Measurements from ENCODE around the gene MACROD2.
"Not testable (repeated sequence)": the region's sequence is repeated elsewhere in the genome, so short reads cannot be mapped to it uniquely, and the experiment has no call there.

The MACROD2 gene

DNA sequence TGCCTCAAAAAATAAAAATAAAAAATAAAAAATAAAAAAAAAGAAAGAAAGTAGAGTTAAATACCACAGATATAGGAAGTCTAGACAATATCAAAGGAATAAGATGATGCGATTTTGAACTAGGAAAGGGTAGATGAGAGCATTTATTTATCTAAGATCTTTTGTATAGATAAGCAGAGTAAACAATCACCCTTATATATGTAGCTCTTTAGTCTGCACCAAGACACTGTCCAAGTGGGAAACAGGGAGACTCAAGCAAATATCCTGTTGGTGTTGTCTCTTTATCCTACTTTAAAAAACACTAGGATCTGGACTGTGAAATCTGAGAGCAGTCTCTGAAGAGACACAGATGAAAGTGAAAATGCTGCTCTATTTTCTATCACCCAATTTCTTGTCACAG is 929.1 kb downstream of the MACROD2 start:
- TF ChIP-seq, protein P1, sequence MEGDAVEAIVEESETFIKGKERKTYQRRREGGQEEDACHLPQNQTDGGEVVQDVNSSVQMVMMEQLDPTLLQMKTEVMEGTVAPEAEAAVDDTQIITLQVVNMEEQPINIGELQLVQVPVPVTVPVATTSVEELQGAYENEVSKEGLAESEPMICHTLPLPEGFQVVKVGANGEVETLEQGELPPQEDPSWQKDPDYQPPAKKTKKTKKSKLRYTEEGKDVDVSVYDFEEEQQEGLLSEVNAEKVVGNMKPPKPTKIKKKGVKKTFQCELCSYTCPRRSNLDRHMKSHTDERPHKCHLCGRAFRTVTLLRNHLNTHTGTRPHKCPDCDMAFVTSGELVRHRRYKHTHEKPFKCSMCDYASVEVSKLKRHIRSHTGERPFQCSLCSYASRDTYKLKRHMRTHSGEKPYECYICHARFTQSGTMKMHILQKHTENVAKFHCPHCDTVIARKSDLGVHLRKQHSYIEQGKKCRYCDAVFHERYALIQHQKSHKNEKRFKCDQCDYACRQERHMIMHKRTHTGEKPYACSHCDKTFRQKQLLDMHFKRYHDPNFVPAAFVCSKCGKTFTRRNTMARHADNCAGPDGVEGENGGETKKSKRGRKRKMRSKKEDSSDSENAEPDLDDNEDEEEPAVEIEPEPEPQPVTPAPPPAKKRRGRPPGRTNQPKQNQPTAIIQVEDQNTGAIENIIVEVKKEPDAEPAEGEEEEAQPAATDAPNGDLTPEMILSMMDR (conservative IDR thresholded peaks at IDR 0.05; ENCODE audit: low read depth, low read length) = no peak
- peak; percentile 5 for DNase-seq (ENCODE audit: low read depth)
- no peak overlapping the region for H3K4me3 ChIP-seq (ENCODE audit: low read depth, low read length)

DNA sequence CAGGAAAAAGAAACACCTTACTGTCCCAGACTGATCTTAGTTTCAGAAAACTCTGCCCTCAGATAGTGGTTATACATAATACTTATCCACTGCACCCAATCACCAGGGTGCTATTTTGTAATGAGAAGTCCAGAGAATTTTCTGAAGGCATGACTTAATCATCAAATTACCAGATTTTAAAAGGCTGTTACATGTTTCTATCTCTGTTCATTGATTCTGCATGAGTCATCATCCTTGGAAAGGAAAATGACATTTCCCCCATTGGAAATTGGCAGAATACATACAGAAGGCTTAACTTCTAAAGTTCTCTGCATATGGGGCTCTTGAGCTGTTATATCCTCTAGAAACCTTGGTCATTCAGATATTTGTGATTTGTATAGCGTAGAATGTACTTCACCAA is 930.0 kb downstream of the MACROD2 start:
- peak; percentile 59 for DNase-seq (ENCODE audit: low read depth)
- H3K4me3 ChIP-seq (ENCODE audit: low read depth, low read length) = no peak overlapping the region
- TF ChIP-seq, protein P1 (conservative IDR thresholded peaks at IDR 0.05; ENCODE audit: low read depth, low read length) = no peak

DNA sequence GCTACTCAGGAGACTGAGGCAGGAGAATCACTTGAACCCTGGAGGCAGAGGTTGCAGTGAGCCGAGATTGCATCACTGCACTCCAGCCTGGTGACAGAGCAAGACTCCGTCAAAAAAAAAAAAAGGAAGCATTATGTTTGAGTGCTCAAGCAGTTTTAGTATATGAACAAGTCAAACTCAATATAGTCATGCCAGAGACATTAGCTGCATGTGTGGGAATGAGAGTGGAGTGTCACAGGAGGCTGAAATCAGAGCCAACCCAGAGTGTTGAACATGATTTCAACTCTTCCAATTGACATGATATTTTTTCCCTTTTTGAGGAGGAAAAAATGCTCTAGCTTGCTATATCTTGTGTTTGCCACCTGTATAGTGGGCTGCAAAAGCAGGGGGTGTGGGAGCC is 931.1 kb downstream of the MACROD2 start:
- not testable (repeated sequence) for H3K4me3 ChIP-seq (ENCODE audit: low read depth, low read length); DNase-seq (ENCODE audit: low read depth)

DNA sequence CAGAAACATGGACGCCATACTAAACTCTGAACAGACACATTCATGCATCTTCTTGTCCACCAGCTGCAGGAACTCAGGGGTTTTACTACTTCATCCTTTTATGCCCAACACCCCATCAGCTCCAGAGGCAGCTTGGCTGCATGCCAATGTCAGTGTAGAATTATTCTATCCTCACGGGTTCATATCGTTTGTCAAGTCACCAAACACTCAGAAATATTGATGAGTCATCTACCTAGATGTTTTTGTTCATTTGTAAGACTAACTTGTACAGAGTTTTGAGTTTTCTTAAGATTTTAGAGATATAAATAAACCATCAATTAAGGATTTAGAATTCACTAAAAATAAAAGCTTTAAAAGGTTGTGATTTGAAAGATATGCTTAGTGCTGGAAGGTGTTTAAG is 932.8 kb downstream of the MACROD2 start:
- H3K4me3 ChIP-seq (ENCODE audit: low read depth, low read length) = no peak overlapping the region
- DNase-seq (ENCODE audit: low read depth) = peak; percentile 37
- TF ChIP-seq, protein P1 (conservative IDR thresholded peaks at IDR 0.05; ENCODE audit: low read depth, low read length) = no peak

DNA sequence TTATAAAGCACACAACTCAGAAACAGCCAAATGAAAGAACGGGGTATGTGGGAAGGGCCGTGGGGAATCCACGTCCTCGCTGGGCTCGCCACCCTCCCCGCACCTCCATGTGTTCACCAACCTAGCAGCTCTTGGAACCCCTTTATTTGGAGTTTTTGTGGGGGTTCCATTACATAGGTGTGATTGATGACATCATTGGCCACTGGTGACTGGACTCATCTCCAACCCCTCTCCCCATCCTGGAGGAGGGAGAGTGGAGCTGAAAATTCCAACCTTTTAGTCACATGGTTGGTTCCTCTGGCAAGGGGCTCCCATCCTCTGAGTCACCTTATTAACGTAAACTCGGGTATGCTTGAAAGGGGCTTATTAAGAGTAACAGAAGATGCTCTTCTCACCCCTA is 934.1 kb downstream of the MACROD2 start:
- H3K4me3 ChIP-seq (ENCODE audit: low read depth, low read length) = no peak overlapping the region
- TF ChIP-seq, protein P1 (conservative IDR thresholded peaks at IDR 0.05; ENCODE audit: low read depth, low read length) = no peak

DNA sequence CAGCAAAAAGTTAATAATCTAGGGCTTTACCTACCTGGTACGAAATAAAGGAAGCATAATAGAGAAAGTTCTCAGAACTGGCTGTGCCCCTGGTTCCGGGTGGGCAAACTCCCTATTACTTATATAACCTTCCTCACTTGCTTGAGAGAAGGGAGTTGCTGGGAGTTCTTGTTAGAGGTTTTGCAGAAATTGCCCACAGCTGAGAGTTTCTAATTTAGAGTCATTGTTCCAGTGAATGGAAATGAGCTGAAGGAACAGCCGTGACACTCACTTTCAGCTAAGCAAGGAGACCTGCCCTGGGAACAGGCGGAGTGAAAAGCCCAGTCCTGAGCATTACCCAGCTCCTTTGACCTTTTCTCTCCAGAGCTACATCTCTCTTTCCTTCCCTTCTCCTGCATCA is 936.7 kb downstream of the MACROD2 start:
- TF ChIP-seq, protein P1 (conservative IDR thresholded peaks at IDR 0.05; ENCODE audit: low read depth, low read length) = no peak
- no peak overlapping the region for H3K4me3 ChIP-seq (ENCODE audit: low read depth, low read length)
- no peak for DNase-seq (ENCODE audit: low read depth)

More for the DNA sequence above, 934.1 kb downstream of the MACROD2 start:
- no peak for DNase-seq (ENCODE audit: low read depth)

DNA sequence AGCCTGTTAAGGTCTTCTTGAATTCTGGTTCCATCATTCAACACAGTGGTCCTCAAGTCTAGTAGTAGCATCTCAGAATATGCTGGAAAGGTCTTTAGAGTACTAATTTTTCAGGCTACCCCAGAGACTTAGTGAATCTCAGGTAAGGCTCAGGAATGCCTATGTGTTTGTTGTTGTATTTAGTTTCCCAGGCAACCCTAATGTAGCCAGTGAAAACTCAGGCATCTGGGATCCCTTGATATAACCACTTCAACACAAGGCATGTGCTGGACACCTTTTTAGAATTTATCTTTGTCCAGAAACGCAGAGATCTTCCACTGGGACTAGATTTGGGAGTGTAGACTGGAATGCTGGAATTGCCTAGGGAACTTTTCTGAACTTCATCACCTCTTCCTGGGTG is 940.0 kb downstream of the MACROD2 start:
- H3K4me3 ChIP-seq (ENCODE audit: low read depth, low read length) = no peak overlapping the region
- DNase-seq (ENCODE audit: low read depth) = no peak
- TF ChIP-seq, protein P1 (conservative IDR thresholded peaks at IDR 0.05; ENCODE audit: low read depth, low read length) = no peak

DNA sequence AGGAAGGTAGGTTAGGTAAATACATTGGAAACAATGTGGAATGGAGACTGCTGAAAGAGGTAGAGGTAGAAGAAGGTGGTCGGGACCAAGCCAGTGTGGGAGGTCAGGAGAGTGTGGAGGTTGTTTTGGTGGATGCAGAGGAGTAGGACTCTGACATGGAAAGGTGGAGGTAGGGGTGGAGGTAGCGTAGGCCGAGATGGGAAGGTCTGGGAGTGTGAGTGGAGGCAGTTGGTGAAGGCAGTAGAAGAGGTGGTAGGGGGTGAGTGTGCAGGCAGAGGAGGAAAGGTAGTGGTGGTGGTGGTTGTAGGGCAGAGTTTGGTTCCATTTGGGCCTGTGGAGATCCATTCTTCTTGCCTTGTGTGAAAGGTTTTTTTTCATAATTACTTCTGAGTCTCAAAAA is 941.7 kb downstream of the MACROD2 start:
- H3K4me3 ChIP-seq (ENCODE audit: low read depth, low read length) = no peak overlapping the region
- no peak for DNase-seq (ENCODE audit: low read depth)
- TF ChIP-seq, protein P1 (conservative IDR thresholded peaks at IDR 0.05; ENCODE audit: low read depth, low read length) = no peak
